Activated T-cell treated with anti-CD3 and anti-CD28 coated beads for 48 hours (primary cell): Measurements from ENCODE around the gene RASGRF1.
"Not testable (repeated sequence)": the region's sequence is repeated elsewhere in the genome, so short reads cannot be mapped to it uniquely, and the experiment has no call there.

Source experiments
- DNase-seq: peaks from one replicate; pipeline ENCODE4 v3.0.0-alpha.2; 2020; ENCODE audit warnings: low read depth

The RASGRF1 gene

DNA sequence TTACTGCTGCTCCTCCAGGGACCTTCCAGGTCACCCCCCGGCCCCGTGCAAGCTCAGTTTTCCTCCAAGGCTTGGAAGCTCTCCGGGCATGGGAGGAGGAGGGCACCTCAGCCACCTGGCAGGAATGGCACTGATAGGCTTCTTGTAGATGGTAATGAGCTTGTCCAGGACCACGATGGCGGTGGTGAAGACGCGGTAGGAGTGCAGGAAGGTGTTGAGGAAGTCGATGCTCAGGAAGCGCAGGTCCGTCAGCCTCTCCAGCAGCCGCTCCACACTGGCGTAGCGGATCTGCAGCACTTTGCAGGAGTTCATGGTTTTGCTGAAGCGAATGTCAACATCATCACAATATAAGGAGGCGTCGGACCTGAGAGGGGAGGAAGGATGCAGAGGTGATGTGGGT, 84.5 kb downstream of the RASGRF1 start:
- no peak for DNase-seq

GRCh38 chr15:79004336-79004735, 86.2 kb downstream of the RASGRF1 start:
- no peak for DNase-seq

DNA sequence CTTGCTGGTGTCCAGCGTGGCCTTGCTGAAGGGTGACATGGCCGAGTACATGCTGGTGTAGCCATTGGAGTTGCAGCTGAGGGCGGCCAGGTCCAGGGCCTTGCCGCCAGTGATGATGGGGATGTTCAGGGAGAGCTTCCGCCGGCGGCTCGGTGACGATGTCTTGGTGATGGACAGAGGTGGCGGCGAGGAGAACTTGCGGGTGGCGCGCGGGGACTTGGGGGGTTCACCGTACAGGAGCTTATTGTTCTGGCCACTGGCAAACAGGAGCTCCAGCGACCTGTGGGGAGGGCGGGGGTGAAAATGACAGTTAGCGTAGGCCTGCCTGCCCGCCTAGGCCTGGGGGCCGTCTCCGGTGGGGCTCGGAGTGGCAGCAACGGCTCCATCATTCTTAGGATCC, 86.7 kb downstream of the RASGRF1 start:
- DNase-seq: no peak

GRCh38 chr15:79003301-79003700, 87.3 kb downstream of the RASGRF1 start:
- no peak for DNase-seq

GRCh38 chr15:79002581-79002980, 88.0 kb downstream of the RASGRF1 start:
- no peak for DNase-seq

GRCh38 chr15:78999636-79000035, 90.9 kb downstream of the RASGRF1 start:
- no peak for DNase-seq

DNA sequence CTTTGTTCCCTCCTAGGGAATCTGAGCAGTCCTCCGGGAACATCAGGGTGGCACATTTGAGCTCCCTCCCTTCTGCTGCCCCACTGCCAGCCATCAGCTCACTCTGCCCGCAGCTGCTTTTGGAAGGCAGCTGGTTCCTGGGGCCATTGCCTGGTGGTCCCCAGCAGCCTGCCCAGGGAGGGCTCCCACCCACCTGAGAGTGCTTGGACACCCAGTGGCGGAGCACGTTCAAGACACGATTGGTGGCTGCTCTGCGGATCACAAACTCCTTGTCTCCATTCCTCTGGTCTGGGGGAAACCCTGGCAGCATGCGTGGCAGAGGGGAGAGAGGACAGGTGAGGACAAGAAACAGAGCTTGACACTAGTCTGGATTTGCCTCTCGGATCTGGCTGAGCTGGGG, 92.1 kb downstream of the RASGRF1 start:
- no peak for DNase-seq

GRCh38 chr15:78997981-78998499, 92.5 kb downstream of the RASGRF1 start:
- DNase-seq: no peak

- no peak for DNase-seq
Measured at GRCh38 chr15:78996894-78997275, 93.7 kb downstream of the RASGRF1 start.

DNA sequence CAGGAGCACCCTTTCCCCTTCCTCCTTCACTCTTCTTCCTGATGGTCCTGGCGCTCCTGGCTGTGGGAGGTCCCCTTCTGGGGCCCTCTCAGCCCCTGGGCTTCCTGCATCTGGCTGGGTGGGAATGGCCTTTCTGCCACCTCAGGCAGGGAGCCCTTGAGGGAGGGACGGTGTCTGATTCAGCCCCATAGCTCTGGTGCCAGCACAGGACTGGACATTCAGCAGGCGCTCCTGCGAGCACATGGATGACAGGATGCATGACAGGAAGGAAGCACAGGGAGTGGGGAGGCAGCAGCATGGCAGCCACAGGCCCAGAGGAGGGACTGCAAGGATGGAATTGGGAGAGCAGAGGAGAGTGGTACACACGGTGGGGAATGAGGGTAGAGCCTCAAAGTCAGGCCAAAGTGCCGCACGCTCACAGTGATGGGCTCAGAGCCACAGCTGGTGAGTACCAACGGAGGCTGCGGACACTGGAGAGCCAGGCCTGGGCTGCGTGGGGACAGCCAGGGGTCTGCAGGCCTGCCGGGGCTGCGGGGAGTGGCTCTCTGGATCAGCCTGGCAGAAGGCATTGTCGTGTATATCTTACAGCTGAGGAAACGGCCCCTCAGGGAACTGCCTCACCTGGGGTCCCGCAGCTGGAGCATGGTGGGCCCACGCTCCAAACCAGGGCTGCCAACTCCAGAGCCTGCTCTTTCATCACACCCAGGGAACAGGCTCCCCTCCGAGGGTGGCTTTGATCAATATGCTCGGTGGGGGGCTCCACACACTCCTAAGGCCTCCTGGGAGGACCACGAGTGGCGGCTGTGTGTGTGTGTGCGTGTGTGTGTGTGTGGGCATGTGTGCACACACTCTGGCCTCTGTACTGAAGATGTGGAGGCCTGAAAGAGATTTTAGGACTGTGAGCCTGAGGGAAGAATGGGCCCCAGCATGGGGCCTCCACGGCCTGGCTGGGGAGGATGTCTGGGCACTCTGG, 94.4 kb downstream of the RASGRF1 start:
- DNase-seq: no peak

GRCh38 chr15:78995161-78995560, 95.4 kb downstream of the RASGRF1 start:
- DNase-seq: not testable (repeated sequence)

- no peak for DNase-seq
Measured at GRCh38 chr15:78993931-78994530, 96.5 kb downstream of the RASGRF1 start.

DNA sequence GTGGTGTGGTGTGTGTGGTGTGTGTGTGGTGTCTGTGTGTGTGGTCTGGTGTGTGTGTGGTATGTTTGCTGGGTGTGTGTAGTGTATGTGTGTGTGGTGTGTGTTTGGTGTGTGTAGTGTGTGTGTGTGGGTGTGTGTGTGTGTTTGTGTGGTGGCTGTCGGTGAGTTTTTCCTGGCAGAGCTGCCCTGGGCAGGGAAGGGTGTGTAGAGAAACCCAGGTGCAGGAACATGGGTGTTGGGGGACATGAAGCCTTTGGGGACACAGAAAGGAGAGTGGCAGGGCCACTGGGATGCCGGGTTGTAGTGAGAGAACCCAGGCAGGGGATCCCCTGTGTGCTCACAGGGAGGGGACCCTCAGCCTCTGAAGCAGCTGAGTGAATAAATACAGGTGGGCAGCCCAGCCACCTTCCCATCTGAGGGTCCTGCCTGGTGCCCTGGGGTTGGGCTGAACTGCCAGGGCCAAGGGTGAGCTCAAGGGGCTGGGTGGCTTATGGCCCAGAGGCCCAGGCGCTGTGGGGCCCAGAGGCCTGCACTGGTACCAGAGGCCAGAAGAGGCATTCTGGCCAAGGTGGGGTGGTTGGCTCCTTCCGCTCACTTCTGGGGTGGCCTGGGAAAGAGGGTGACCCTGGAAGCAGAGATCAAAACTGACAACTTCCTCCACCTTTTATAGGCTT, 97.2 kb downstream of the RASGRF1 start:
- DNase-seq: no peak

GRCh38 chr15:78992416-78993256, 97.9 kb downstream of the RASGRF1 start:
- DNase-seq: no peak

DNA sequence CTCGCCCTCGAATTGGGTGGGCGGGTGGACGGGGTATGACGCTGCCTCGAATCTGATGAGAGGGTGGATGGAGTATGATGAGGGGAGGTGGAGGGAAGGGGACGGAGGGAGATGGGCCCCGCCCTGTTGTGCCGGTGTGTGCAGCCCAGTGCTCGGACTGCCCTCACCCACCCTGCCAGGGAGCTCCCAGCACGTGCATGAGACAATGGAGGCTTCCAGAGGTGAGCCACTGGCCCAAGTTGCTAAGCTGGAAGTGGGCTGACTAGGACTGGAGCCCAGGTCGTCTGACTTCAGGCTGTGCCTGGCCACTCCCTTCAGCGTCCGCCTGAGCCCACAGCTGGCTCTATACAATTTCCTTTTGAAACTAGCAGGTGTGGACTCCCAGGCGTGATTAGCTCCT, 98.7 kb downstream of the RASGRF1 start:
- no peak for DNase-seq

DNA sequence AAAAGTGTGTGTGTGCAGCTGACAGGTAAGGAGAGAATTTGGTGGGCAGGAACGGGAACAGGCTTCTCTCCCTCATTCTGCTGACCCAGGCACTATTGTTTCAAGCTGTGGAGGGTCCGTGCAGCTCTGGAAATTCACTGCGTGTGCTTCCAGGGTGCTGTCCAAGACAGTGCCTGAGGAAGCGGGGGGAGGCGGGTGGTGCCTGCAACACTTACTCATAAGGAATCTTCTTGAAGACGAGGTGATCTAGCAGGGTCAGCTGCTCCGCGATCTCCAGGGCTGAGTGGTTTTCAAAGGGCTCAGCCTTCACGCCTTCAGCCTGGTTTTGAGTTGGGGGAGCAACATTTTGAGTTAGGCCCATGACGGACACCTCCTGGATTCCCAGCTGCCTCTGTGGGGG, 99.1 kb downstream of the RASGRF1 start:
- DNase-seq: no peak

GRCh38 chr15:78990278-78990677, 100.3 kb downstream of the RASGRF1 start:
- DNase-seq: no peak

GRCh38 chr15:78989701-78990240, 100.8 kb downstream of the RASGRF1 start:
- no peak for DNase-seq

- no peak for DNase-seq
Measured at GRCh38 chr15:78988361-78988911, 102.1 kb downstream of the RASGRF1 start.

GRCh38 chr15:78987556-78988360, 102.8 kb downstream of the RASGRF1 start:
- DNase-seq: no peak
